Lower leg skin (tissue), 4 donors: Measurements from ENCODE around the gene PIK3R3. TPM values are rescaled to one million over a fixed set of nuclear protein-coding genes. Genes with fewer than 3 reads are reported as not detected.

Experiments used
- DNase-seq, 2 donors: peaks; one replicate each; pipeline ENCODE4 v3.0.0-alpha.2; 2019; ENCODE audit warnings: low spot score in 2 of 2
- H3K4me3 ChIP-seq: fragments of 200-600 bp; sonication (generic); 2 replicates; pipeline ENCODE4 v1.5.1; 2017; ENCODE audit warnings: mild to moderate bottlenecking, low read depth; ENCODE audit not compliant: poor library complexity, severe bottlenecking
- POLR2A ChIP-seq, 2 donors: fragments of 450-650 bp; IDR thresholded peaks; one replicate each; pipeline ENCODE4 v1.6.1; 2016 to 2017; ENCODE audit warnings: antibody characterized with exemption in 2 of 2, mild to moderate bottlenecking in 1 of 2, moderate library complexity in 1 of 2
- WGBS, 2 donors: methylation state at CpG; one replicate each; pipeline ENCODE4 v1.1.5; 2018; 5-methylcytosine and 5-hydroxymethylcytosine counted together
- intact Hi-C: fragments of 100-400 bp; cut with DNase I; formaldehyde crosslinking; loops from one replicate; pipeline ENCODE4 v1.15.0; 2023; ENCODE audit warnings: low total_unique reads
- total RNA-seq, 4 donors: library from RNA; depleted of rRNA; stranded (reverse); fragments of >200 nt; gene quantifications; one replicate each; pipeline ENCODE4 v1.1.0, GENCODE V29; 2016
- TF ChIP-seq, protein P1 (sequence below), 3 donors: fragments of 450-650 bp; IDR thresholded peaks; one replicate each; pipeline ENCODE4 v1.5.1; 2016; ENCODE audit warnings: antibody characterized with exemption in 3 of 3, mild to moderate bottlenecking in 3 of 3, moderate library complexity in 2 of 3

The PIK3R3 gene
- total RNA-seq, 4 donors from 2014 or later: 4.4 to 18.4 (median 11.7) TPM

DNA sequence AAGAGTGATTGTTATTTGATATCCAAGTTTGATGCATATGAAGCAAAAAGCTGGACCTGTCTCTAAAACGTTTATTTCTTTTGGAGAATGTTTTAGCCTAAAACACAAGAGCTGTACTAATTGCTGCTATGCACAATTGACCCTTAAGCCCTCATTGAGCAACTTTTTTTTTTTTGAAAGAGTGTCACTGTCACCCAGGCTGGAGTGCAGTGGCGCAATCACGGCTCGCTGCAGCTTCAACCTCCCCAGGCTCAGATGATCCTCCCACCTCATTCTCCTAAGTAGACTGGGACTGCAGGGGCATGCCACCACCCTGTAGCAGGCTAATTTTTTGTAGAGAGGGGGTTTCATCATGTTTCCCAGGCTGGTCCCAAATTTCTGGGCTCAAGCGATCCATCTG, 129.1 kb downstream of the PIK3R3 start:
- intact Hi-C loops: no loop called here
- no peak overlapping the region for H3K4me3 ChIP-seq
- TF ChIP-seq, protein P1, sequence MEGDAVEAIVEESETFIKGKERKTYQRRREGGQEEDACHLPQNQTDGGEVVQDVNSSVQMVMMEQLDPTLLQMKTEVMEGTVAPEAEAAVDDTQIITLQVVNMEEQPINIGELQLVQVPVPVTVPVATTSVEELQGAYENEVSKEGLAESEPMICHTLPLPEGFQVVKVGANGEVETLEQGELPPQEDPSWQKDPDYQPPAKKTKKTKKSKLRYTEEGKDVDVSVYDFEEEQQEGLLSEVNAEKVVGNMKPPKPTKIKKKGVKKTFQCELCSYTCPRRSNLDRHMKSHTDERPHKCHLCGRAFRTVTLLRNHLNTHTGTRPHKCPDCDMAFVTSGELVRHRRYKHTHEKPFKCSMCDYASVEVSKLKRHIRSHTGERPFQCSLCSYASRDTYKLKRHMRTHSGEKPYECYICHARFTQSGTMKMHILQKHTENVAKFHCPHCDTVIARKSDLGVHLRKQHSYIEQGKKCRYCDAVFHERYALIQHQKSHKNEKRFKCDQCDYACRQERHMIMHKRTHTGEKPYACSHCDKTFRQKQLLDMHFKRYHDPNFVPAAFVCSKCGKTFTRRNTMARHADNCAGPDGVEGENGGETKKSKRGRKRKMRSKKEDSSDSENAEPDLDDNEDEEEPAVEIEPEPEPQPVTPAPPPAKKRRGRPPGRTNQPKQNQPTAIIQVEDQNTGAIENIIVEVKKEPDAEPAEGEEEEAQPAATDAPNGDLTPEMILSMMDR (IDR thresholded peaks at IDR 0.05): no peak
- no peak for TF ChIP-seq POLR2A (IDR thresholded peaks at IDR 0.05)
- 77 to 84% methylated on average over 5 of the region's 5 CpGs for WGBS, 2 donors
- DNase-seq: no peak

DNA sequence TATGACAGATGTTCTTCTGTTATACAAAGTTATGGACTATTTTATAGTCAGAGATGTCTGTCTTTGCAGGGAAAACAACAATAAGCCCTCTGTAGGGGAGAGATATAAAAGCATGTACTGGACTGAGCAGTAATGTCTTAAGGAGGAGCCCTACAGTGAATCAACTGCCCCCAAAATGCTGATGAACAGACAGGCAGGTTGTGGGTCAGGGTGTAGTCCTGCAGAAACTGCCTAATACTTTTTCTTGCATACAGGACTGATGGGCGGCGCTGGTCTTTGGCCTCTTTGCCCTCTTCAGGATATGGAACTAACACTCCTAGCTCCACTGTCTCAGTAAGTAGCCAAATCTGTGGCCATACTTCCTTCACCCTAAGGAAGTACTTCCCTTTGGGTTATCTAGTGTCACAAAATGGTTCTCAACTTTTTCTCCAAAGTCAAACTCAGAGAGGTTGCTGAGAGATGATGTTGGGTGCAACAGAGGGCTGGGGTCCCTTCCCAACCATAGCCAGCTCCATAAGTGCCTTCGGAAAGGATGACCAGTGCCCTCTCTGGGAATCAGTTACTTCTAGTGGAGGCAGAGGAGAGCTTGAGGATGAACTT, 129.8 kb downstream of the PIK3R3 start:
- intact Hi-C loops: no loop called here
- no peak for DNase-seq
- whole genome bisulfite sequencing, 2 donors: 92 to 97% methylated on average over 3 of the region's 3 CpGs

DNA sequence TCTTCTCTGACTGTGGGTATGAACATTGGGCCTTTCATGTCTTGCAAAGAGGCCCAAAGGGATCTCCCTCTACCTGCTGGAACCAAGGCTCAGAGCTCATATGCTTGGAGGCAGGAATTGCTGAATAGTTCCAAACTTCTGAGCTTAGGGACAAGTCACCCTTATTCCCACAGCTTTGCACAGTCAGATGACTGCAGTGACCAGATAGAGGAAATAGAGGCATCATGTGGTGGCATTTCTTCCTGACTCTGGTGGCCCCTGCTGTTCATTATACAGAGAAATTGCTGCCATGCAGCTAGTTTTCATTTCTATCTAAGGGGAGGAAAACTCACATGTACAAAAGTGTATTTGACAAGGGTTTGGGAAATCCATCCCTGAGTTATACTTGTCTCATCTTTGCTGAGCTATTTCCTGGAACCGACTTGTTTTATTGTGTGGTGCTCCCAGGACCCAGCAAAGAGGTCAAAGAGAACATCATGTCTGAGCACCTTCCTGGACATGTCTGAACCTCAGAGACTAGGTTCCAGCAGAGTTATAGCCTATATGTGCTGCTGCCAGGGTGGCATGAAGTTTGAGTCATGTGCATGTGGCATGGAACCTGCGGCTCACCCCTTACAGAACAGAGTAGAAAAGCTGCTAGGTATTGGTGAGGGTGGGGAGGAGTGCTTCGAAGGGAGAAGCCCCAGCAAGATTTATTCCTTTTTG, 131.2 kb downstream of the PIK3R3 start:
- no peak overlapping the region for H3K4me3 ChIP-seq
- intact Hi-C loops: no loop called here
- WGBS, 2 donors: 82 to 88% methylated on average over 3 of the region's 3 CpGs
- TF ChIP-seq, protein P1 (IDR thresholded peaks at IDR 0.05): no peak
- no peak for TF ChIP-seq POLR2A (IDR thresholded peaks at IDR 0.05)
- DNase-seq: no peak

More for the DNA sequence above, 129.8 kb downstream of the PIK3R3 start:
- no peak overlapping the region for H3K4me3 ChIP-seq
- TF ChIP-seq, protein P1 (IDR thresholded peaks at IDR 0.05): no peak
- no peak for TF ChIP-seq POLR2A (IDR thresholded peaks at IDR 0.05)

DNA sequence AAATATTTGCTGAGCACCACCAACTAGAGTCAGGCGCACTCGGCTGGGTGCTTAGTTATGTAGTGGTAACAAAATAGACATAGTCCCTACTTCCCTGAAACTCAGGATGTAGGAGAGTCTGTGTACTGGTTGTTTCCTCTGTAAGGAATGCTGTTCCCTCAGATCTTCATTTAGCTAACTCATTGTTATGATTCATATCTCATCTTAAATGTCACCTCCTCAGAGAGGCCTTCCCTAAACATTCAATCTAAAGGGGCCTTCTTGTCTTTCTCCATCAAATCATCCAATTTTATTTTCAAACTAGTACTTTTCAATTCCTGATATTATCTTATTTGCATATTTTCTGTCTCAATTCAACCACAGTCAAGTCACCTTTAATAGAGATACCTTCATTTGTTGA, 132.9 kb downstream of the PIK3R3 start:
- no peak overlapping the region for H3K4me3 ChIP-seq
- no peak for DNase-seq
- no peak for TF ChIP-seq POLR2A (IDR thresholded peaks at IDR 0.05)
- TF ChIP-seq, protein P1 (IDR thresholded peaks at IDR 0.05): no peak
- 94% methylated on average over 2 of the region's 2 CpGs for WGBS, 2 donors
- intact Hi-C loops: no loop called here

DNA sequence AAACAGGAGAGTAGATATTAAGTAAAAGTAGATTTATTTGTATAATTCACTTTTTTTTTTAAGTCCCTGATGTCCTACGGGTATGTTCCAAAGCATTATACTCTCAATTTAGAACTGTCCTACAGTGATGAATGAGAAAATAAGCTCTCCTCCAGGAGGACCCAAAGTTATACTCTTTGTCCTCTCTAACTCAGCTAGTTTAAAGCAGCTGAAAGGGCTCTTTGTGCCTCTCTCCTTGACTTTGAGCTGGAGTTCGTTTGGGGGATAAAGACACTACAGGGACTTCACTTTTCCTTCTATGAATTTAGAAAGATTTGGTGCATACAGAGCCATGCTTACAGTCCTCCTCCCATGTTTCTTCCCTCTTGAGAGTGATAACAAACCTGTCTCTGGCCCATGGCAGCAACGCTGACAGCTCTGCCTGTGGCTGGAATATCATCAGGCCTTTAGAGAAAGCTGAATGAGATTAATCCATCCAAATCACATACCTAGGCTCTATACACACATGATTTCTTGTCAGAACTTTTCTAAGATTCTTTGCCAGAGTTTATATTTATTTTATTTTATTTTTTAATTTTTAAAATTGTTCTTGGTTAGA, 134.3 kb downstream of the PIK3R3 start:
- intact Hi-C loops: no loop called here
- WGBS, 2 donors: 81 to 85% methylated on average over 3 of the region's 3 CpGs
- TF ChIP-seq, protein P1 (IDR thresholded peaks at IDR 0.05): no peak
- no peak for TF ChIP-seq POLR2A (IDR thresholded peaks at IDR 0.05)

More for the DNA sequence above, 134.3 kb downstream of the PIK3R3 start:
- no peak for DNase-seq
- no peak overlapping the region for H3K4me3 ChIP-seq
